NCI-H2227 (cell line): ENCODE measurements around the gene ISYNA1.

Experiments used
- DNase-seq: peaks from one replicate; lab custom pipeline; 2025; ENCODE audit not compliant: unreplicated experiment; lab: John Stamatoyannopoulos, UW

ISYNA1 gene

GRCh38 chr19:18437491-18438330 is at the start of gene ISYNA1:
ISYNA1 (minus strand) TSS chr19:18438133; CDS start chr19:18437979, 154 bp downstream.
- DNase-seq: peak; percentile 78

GRCh38 chr19:18486746-18487145 is 48.8 kb upstream of the ISYNA1 start:
- DNase-seq: no peak

- DNase-seq: no peak
Observed at GRCh38 chr19:18484992-18485391, 47.1 kb upstream of the ISYNA1 start.

- peak; percentile 31 for DNase-seq
Observed at GRCh38 chr19:18483119-18483890, 45.4 kb upstream of the ISYNA1 start.

GRCh38 chr19:18481505-18482222 is 43.7 kb upstream of the ISYNA1 start:
- no peak for DNase-seq

GRCh38 chr19:18480006-18480691 is 42.2 kb upstream of the ISYNA1 start:
- no peak for DNase-seq

GRCh38 chr19:18478545-18479311 is 40.8 kb upstream of the ISYNA1 start:
- DNase-seq: no peak

- no peak for DNase-seq
Observed at GRCh38 chr19:18477974-18478373, 40.0 kb upstream of the ISYNA1 start.

- no peak for DNase-seq
Observed at GRCh38 chr19:18477042-18477779, 39.3 kb upstream of the ISYNA1 start.

GRCh38 chr19:18476507-18477041 is 38.6 kb upstream of the ISYNA1 start:
- no peak for DNase-seq

- DNase-seq: no peak
Observed at GRCh38 chr19:18475762-18476331, 37.9 kb upstream of the ISYNA1 start.

- no peak for DNase-seq
Observed at GRCh38 chr19:18475004-18475453, 37.1 kb upstream of the ISYNA1 start.

GRCh38 chr19:18474366-18474887 is 36.5 kb upstream of the ISYNA1 start:
- no peak for DNase-seq

- DNase-seq: no peak
Observed at GRCh38 chr19:18473706-18474087, 35.8 kb upstream of the ISYNA1 start.

GRCh38 chr19:18473003-18473705 is 35.2 kb upstream of the ISYNA1 start:
- no peak for DNase-seq

GRCh38 chr19:18470787-18471186 is 32.9 kb upstream of the ISYNA1 start:
- no peak for DNase-seq

- DNase-seq: peak; percentile 30
Observed at GRCh38 chr19:18469069-18469846, 31.3 kb upstream of the ISYNA1 start.
